ENCODE data around the gene RNF212.
"Not testable (repeated sequence)": the region's sequence is repeated elsewhere in the genome, so short reads cannot be mapped to it uniquely, and the experiment has no call there.

The RNF212 gene

GRCh38 chr4:1050486-1051213 is 62.7 kb downstream of the RNF212 start:
- no peak for DNase-seq (ENCODE audit: low spot score)
- TF ChIP-seq, protein P1, sequence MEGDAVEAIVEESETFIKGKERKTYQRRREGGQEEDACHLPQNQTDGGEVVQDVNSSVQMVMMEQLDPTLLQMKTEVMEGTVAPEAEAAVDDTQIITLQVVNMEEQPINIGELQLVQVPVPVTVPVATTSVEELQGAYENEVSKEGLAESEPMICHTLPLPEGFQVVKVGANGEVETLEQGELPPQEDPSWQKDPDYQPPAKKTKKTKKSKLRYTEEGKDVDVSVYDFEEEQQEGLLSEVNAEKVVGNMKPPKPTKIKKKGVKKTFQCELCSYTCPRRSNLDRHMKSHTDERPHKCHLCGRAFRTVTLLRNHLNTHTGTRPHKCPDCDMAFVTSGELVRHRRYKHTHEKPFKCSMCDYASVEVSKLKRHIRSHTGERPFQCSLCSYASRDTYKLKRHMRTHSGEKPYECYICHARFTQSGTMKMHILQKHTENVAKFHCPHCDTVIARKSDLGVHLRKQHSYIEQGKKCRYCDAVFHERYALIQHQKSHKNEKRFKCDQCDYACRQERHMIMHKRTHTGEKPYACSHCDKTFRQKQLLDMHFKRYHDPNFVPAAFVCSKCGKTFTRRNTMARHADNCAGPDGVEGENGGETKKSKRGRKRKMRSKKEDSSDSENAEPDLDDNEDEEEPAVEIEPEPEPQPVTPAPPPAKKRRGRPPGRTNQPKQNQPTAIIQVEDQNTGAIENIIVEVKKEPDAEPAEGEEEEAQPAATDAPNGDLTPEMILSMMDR (IDR thresholded peaks at IDR 0.05; ENCODE audit: extremely low read depth, missing control alignments), result no peak

DNA sequence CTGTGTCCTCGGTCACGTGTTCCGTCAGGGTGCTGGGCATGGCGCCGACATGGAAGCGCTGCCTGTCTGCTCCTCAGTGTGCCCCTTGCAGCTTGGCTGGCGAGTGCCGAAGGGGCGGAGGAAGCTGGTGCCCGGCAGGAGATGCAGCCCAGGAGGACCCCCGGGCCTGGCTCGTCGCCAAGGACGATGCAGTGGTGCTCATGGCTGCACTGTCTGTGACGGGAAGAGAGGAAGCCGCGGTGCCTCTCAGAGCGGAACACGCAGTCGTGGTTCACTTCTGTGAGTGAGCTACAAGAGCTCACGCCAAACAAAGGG is 63.8 kb downstream of the RNF212 start:
- TF ChIP-seq, protein P1 (IDR thresholded peaks at IDR 0.05; ENCODE audit: extremely low read depth, missing control alignments), result no peak
- no peak for DNase-seq (ENCODE audit: low spot score)

DNA sequence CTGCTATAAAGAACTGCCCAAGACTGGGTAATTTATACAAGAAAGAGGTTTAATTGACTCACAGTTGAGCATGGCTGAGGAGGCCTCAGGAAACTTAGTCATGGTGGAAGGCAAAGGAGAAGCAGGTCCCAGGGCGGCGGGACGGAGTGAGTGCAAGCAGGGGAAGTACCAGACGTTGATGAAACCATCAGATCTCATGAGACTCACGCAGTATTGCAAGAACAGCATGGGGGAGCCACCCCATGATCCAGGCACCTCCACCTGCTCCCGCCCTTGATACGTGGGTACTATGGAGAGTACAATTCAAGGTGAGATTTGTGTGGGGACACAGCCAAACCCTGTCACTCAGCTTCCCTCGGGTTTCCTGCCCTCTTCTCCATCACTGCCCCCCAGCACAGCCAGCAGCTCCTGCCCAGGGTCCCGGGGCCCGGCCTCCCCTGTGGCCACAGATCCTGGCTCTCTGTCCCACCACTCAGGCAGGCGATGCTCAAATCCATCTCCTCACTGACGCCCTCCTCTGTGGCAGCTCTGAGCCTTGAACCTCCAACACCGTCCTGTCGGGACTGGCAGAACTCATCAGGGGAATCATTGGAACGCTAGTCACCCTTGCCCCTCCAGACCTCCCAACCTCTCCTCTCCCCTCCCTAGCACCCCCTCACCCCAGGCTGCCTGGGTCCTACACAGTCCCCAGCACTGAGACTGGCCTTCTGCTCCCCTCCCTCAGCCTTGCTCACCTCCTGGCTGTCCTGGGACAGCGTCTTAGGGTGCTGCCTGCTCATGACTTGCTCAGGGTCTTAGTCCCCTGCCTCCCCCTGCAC is 64.4 kb downstream of the RNF212 start:
- no peak for DNase-seq (ENCODE audit: low spot score)
- TF ChIP-seq, protein P1 (IDR thresholded peaks at IDR 0.05; ENCODE audit: extremely low read depth, missing control alignments), result no peak

GRCh38 chr4:1047976-1048772 is 65.2 kb downstream of the RNF212 start:
- TF ChIP-seq, protein P1 (IDR thresholded peaks at IDR 0.05; ENCODE audit: extremely low read depth, missing control alignments), result no peak
- no peak for DNase-seq (ENCODE audit: low spot score)

DNA sequence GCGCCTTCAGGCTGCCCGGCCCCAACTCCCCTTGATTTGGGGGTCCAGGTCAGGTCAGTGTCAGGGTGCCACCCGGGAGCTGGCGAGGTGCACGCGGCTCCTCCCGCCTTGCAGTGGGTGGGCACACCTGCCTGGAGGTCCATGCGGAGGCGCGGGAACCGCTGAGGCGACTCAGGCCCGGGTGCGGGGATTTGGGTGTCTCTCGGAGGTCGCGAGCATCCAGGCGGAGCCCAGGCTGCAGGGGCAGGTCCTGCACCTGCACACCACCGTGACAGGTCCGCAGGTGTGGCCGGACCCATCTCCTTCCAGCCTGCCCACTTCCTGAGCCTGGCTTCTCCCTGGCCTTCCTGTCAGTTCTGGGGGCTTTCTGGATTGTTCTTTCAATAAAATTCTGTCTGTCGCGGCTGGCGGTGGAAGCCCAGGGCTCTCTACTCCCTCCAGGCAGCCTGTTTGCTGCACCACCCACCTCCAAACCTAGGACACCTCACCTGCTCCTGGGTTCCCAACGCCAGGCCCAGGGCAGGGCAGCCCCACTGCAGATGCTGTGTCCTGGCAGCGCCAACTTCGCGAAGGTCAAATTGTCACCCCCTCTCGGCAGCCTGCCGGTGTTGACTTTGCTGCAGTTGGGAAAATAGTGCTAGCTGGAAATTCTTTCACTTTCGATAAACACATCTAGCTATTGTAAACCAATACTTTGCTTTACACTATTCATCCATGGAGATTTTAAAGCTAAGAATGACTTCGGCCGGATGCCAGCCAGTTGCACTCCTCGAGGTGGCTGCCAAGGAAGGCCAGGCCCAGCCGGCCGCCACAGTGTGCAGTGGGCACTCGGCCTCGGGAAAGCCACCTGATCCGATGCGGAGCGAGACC is 66.0 kb downstream of the RNF212 start:
- TF ChIP-seq, protein P1 (IDR thresholded peaks at IDR 0.05; ENCODE audit: extremely low read depth, missing control alignments), result no peak
- DNase-seq (ENCODE audit: low spot score), result no peak

- not testable (repeated sequence) for DNase-seq (ENCODE audit: low spot score)
Measured at GRCh38 chr4:1046581-1047011, 66.8 kb downstream of the RNF212 start.

DNA sequence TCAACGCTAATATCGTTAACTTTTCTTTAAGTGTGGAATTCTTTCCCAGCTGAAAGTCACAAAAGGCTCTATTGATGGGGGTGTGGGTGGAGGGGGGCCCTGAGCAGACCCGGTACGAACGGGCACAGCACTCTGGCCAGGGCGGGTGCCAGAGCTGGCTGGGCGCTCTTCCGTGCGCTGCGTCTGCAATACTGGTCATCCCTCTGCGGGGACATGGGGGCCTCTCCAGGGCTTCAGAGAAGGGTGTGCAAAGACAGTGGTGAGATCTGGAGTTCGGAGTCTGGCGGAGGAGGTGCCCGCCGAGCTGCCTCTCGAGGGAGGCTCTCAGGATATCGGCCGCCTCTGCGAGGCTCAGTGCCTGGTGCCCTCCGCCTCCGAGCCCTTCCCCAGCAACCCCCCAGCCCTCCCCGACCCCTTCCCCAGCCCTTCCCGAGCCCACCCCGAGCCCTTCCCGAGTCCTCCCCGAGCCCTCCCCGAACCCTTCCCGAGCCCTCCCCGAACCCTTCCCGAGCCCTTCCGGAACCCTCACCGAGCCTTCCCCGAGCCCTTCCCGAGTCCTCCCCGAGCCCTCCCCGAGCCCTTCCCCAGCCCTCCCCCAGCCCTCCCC is 67.7 kb downstream of the RNF212 start:
- TF ChIP-seq, protein P1 (IDR thresholded peaks at IDR 0.05; ENCODE audit: extremely low read depth, missing control alignments), result no peak
- no peak for DNase-seq (ENCODE audit: low spot score)
